ENCODE results near the gene CENPK. TPM values are rescaled to one million over a fixed set of nuclear protein-coding genes. Genes with fewer than 3 reads are reported as not detected.
"Not testable (repeated sequence)": the region's sequence is repeated elsewhere in the genome, so short reads cannot be mapped to it uniquely, and the experiment has no call there.

The CENPK gene
- total RNA-seq, 1 experiment from 2014 or later: 86.4 TPM

- no peaks in the 10 kb centered on the region for H3K4me1 ChIP-seq (ENCODE audit: low read length)
- no peaks in the 10 kb centered on the region for H3K9me2 ChIP-seq (replicated peaks; ENCODE audit: insufficient read depth, low read length)
- H3K79me2 ChIP-seq (ENCODE audit: low read length): no peaks in the 10 kb centered on the region
- H2AFZ ChIP-seq (ENCODE audit: low read length): no peak overlapping the region
- H3K27ac ChIP-seq (ENCODE audit: low read length): no peak overlapping the region
- DNase-seq: no peak
- no peaks in the 10 kb centered on the region for H3K9me3 ChIP-seq (ENCODE audit: low read length)
- H3K4me3 ChIP-seq (ENCODE audit: low read length): no peak overlapping the region
- H3K4me2 ChIP-seq (ENCODE audit: low read depth, low read length, poor library complexity, severe bottlenecking): no peak overlapping the region
- H3K27me3 ChIP-seq (ENCODE audit: low read length): no peaks in the 10 kb centered on the region
- H4K20me1 ChIP-seq (ENCODE audit: insufficient read depth, low read depth, low read length): no peaks in the 10 kb centered on the region
- no peak overlapping the region for H3K9ac ChIP-seq (ENCODE audit: low read length)
- H3K36me3 ChIP-seq (ENCODE audit: insufficient read depth, low read length): 0 out of 2 replicates have a peak, but pooled peaks cover 2% of the 10 kb centered on the region
Measured at GRCh38 chr5:65489119-65489518, 73.8 kb downstream of the CENPK start.

- H2AFZ ChIP-seq (ENCODE audit: low read length); H3K4me1 ChIP-seq (ENCODE audit: low read length); H3K4me2 ChIP-seq (ENCODE audit: low read depth, low read length, poor library complexity, severe bottlenecking); H4K20me1 ChIP-seq (ENCODE audit: insufficient read depth, low read depth, low read length); DNase-seq; H3K9me2 ChIP-seq (replicated peaks; ENCODE audit: insufficient read depth, low read length); H3K9ac ChIP-seq (ENCODE audit: low read length); H3K36me3 ChIP-seq (ENCODE audit: insufficient read depth, low read length); H3K4me3 ChIP-seq (ENCODE audit: low read length); H3K27ac ChIP-seq (ENCODE audit: low read length); H3K9me3 ChIP-seq (ENCODE audit: low read length); H3K79me2 ChIP-seq (ENCODE audit: low read length); H3K27me3 ChIP-seq (ENCODE audit: low read length): not testable (repeated sequence)
Measured at GRCh38 chr5:65488038-65488687, 74.8 kb downstream of the CENPK start.

- H3K9ac ChIP-seq (ENCODE audit: low read length); H3K4me3 ChIP-seq (ENCODE audit: low read length); H3K9me3 ChIP-seq (ENCODE audit: low read length); H3K27ac ChIP-seq (ENCODE audit: low read length); H3K9me2 ChIP-seq (replicated peaks; ENCODE audit: insufficient read depth, low read length); DNase-seq; H3K36me3 ChIP-seq (ENCODE audit: insufficient read depth, low read length); H3K4me2 ChIP-seq (ENCODE audit: low read depth, low read length, poor library complexity, severe bottlenecking); H4K20me1 ChIP-seq (ENCODE audit: insufficient read depth, low read depth, low read length); H3K27me3 ChIP-seq (ENCODE audit: low read length); H3K79me2 ChIP-seq (ENCODE audit: low read length); H2AFZ ChIP-seq (ENCODE audit: low read length): not testable (repeated sequence)
- peaks cover 11% of the 10 kb centered on the region for H3K4me1 ChIP-seq (ENCODE audit: low read length)
Measured at GRCh38 chr5:65486803-65487202, 76.2 kb downstream of the CENPK start.

GRCh38 chr5:65485405-65485804, 77.6 kb downstream of the CENPK start:
- no peaks in the 10 kb centered on the region for H3K79me2 ChIP-seq (ENCODE audit: low read length)
- H3K27me3 ChIP-seq (ENCODE audit: low read length): no peaks in the 10 kb centered on the region
- H2AFZ ChIP-seq (ENCODE audit: low read length): no peak overlapping the region
- H3K36me3 ChIP-seq (ENCODE audit: insufficient read depth, low read length): 0 out of 2 replicates have a peak, but pooled peaks cover 2% of the 10 kb centered on the region
- H3K4me3 ChIP-seq (ENCODE audit: low read length): no peak overlapping the region
- no peak overlapping the region for H3K9ac ChIP-seq (ENCODE audit: low read length)
- H3K4me1 ChIP-seq (ENCODE audit: low read length): peaks cover 24% of the 10 kb centered on the region
- peak; percentile 9 for DNase-seq
- H4K20me1 ChIP-seq (ENCODE audit: insufficient read depth, low read depth, low read length): no peaks in the 10 kb centered on the region
- no peaks in the 10 kb centered on the region for H3K9me3 ChIP-seq (ENCODE audit: low read length)
- H3K4me2 ChIP-seq (ENCODE audit: low read depth, low read length, poor library complexity, severe bottlenecking): no peak overlapping the region
- H3K27ac ChIP-seq (ENCODE audit: low read length): no peak overlapping the region
- no peaks in the 10 kb centered on the region for H3K9me2 ChIP-seq (replicated peaks; ENCODE audit: insufficient read depth, low read length)

GRCh38 chr5:65483546-65484346, 79.2 kb downstream of the CENPK start:
- H3K4me3 ChIP-seq (ENCODE audit: low read length): peak overlapping the region; percentile 81
- H3K9ac ChIP-seq (ENCODE audit: low read length): peak overlapping the region; percentile 73

GRCh38 chr5:65482736-65483545, 80.0 kb downstream of the CENPK start:
- Histone ChIP-seq H3K9me3 (ENCODE audit: low read length) (no peaks in the 10 kb centered on the region), H3K79me2 (ENCODE audit: low read length) (no peaks in the 10 kb centered on the region), H3K36me3 (ENCODE audit: insufficient read depth, low read length) (0 out of 2 replicates have a peak, but pooled peaks cover 2% of the 10 kb centered on the region), H3K9me2 (replicated peaks; ENCODE audit: insufficient read depth, low read length) (no peaks in the 10 kb centered on the region), H3K9ac (ENCODE audit: low read length) (peak overlapping the region; percentile 73), H3K4me1 (ENCODE audit: low read length) (peaks cover 24% of the 10 kb centered on the region), H3K4me2 (ENCODE audit: low read depth, low read length, poor library complexity, severe bottlenecking) (peak overlapping the region; percentile 87), H3K27ac (ENCODE audit: low read length) (no peak overlapping the region), H4K20me1 (ENCODE audit: insufficient read depth, low read depth, low read length) (no peaks in the 10 kb centered on the region), H3K4me3 (ENCODE audit: low read length) (peak overlapping the region; percentile 81), H2AFZ (ENCODE audit: low read length) (peak overlapping the region; percentile 92), H3K27me3 (ENCODE audit: low read length) (no peaks in the 10 kb centered on the region)
- peak; percentile 42 for DNase-seq

More at GRCh38 chr5:65483546-65484346, 79.2 kb downstream of the CENPK start:
- peak; percentile 75 for DNase-seq
- Histone ChIP-seq H4K20me1 (ENCODE audit: insufficient read depth, low read depth, low read length) (no peaks in the 10 kb centered on the region), H3K36me3 (ENCODE audit: insufficient read depth, low read length) (0 out of 2 replicates have a peak, but pooled peaks cover 2% of the 10 kb centered on the region), H3K9me2 (replicated peaks; ENCODE audit: insufficient read depth, low read length) (no peaks in the 10 kb centered on the region), H3K79me2 (ENCODE audit: low read length) (no peaks in the 10 kb centered on the region), H2AFZ (ENCODE audit: low read length) (peak overlapping the region; percentile 83; the same call in 1 of the 2 replicates), H3K27ac (ENCODE audit: low read length) (no peak overlapping the region), H3K27me3 (ENCODE audit: low read length) (no peaks in the 10 kb centered on the region), H3K4me1 (ENCODE audit: low read length) (peaks cover 24% of the 10 kb centered on the region), H3K4me2 (ENCODE audit: low read depth, low read length, poor library complexity, severe bottlenecking) (peak overlapping the region; percentile 87), H3K9me3 (ENCODE audit: low read length) (no peaks in the 10 kb centered on the region)

- Histone ChIP-seq H3K27ac (ENCODE audit: low read length) (no peak overlapping the region), H3K9me3 (ENCODE audit: low read length) (no peaks in the 10 kb centered on the region), H3K4me1 (ENCODE audit: low read length) (peaks cover 24% of the 10 kb centered on the region), H3K36me3 (ENCODE audit: insufficient read depth, low read length) (0 out of 2 replicates have a peak, but pooled peaks cover 2% of the 10 kb centered on the region), H3K79me2 (ENCODE audit: low read length) (no peaks in the 10 kb centered on the region), H4K20me1 (ENCODE audit: insufficient read depth, low read depth, low read length) (no peaks in the 10 kb centered on the region), H3K4me3 (ENCODE audit: low read length) (peak overlapping the region; percentile 81), H3K27me3 (ENCODE audit: low read length) (no peaks in the 10 kb centered on the region), H3K4me2 (ENCODE audit: low read depth, low read length, poor library complexity, severe bottlenecking) (peak overlapping the region; percentile 87), H3K9me2 (replicated peaks; ENCODE audit: insufficient read depth, low read length) (no peaks in the 10 kb centered on the region), H3K9ac (ENCODE audit: low read length) (peak overlapping the region; percentile 73), H2AFZ (ENCODE audit: low read length) (peak overlapping the region; percentile 92)
- DNase-seq: peak; percentile 47
Measured at GRCh38 chr5:65482296-65482735, 80.7 kb downstream of the CENPK start.

All from Karpas-422 (cell line).